ENCODE measurements around the gene PROK1. TPM values are rescaled to one million over a fixed set of nuclear protein-coding genes. Genes with fewer than 3 reads are reported as not detected.

Gene PROK1
- total RNA-seq, 2 experiments from 2014 or later, result not detected

- TF ChIP-seq EZH2phosphoT487 (IDR thresholded peaks at IDR 0.05; ENCODE audit: borderline replicate concordance, low read depth, low read length) (no peak), CTCF (conservative IDR thresholded peaks at IDR 0.05; ENCODE audit: low read length) (no peak)
- no peaks in the 10 kb centered on the region for H3K9me2 ChIP-seq (ENCODE audit: insufficient read depth, low read length)
- no TSS peak for BruUV-seq (replicated peaks)
- intact Hi-C loops (cut with micrococcal nuclease; ENCODE audit: unreplicated experiment), result no loop called here
- no peaks in the 10 kb centered on the region for H3K79me2 ChIP-seq (ENCODE audit: insufficient read depth, low read depth, low read length)
- ChIA-PET POLR2A (interaction anchor here (1.4 kb wide), 1 partner anchor 34 kb away, joined by 4 read pairs; no protein-coding TSS in a partner anchor), CTCF (ENCODE audit: unreplicated experiment) (interaction anchor here (1.1 to 1.7 kb wide), 2 partner anchors 34 to 292 kb away, joined by 3 to 5 read pairs; no protein-coding TSS in a partner anchor)
- H3K36me3 ChIP-seq (ENCODE audit: insufficient read depth, low read length), result no peaks in the 10 kb centered on the region
- H3K4me2 ChIP-seq (ENCODE audit: low read length), result no peak overlapping the region
- no peak overlapping the region for H3K4me3 ChIP-seq (ENCODE audit: low read depth, low read length, poor library complexity, severe bottlenecking)
- H4K20me1 ChIP-seq (ENCODE audit: insufficient read depth, low read length), result no peaks in the 10 kb centered on the region
- DNase-seq (ENCODE audit: low spot score), result no peak
- no peak overlapping the region for H2AFZ ChIP-seq (ENCODE audit: low read length)
- peaks cover 5% of the 10 kb centered on the region for H3K4me1 ChIP-seq (ENCODE audit: insufficient read depth, low read length, poor library complexity, severe bottlenecking)
- no peaks in the 10 kb centered on the region for H3K9me3 ChIP-seq (ENCODE audit: low read length)
- no peak overlapping the region for H3K27ac ChIP-seq (ENCODE audit: low read depth, low read length, poor library complexity, severe bottlenecking)
These were observed 43.8 kb downstream of the PROK1 start for GRCh38 chr1:110494522-110495406.

GRCh38 chr1:110495926-110496600 is 45.1 kb downstream of the PROK1 start:
- Histone ChIP-seq H2AFZ (ENCODE audit: low read length) (no peak overlapping the region), H3K4me3 (ENCODE audit: low read depth, low read length, poor library complexity, severe bottlenecking) (no peak overlapping the region), H3K27ac (ENCODE audit: low read depth, low read length, poor library complexity, severe bottlenecking) (no peak overlapping the region), H3K9me3 (ENCODE audit: low read length) (no peaks in the 10 kb centered on the region), H3K4me2 (ENCODE audit: low read length) (no peak overlapping the region), H3K4me1 (ENCODE audit: insufficient read depth, low read length, poor library complexity, severe bottlenecking) (no peaks in the 10 kb centered on the region), H4K20me1 (ENCODE audit: insufficient read depth, low read length) (no peaks in the 10 kb centered on the region), H3K79me2 (ENCODE audit: insufficient read depth, low read depth, low read length) (no peaks in the 10 kb centered on the region), H3K9me2 (ENCODE audit: insufficient read depth, low read length) (no peaks in the 10 kb centered on the region), H3K36me3 (ENCODE audit: insufficient read depth, low read length) (no peaks in the 10 kb centered on the region)
- intact Hi-C loops (cut with micrococcal nuclease; ENCODE audit: unreplicated experiment), result loop anchor here (2.0 kb wide), 4 partner anchors 29 to 299 kb away; no protein-coding TSS in a partner anchor
- ChIA-PET CTCF (ENCODE audit: unreplicated experiment) (interaction anchor here (1.0 to 1.7 kb wide), 8 partner anchors 31 to 294 kb away, joined by 3 to 9 read pairs (median 5); no protein-coding TSS in a partner anchor), POLR2A (interaction anchor here (0.5 to 1.4 kb wide), 4 partner anchors 35 to 671 kb away, joined by 3 to 4 read pairs (median 4); no protein-coding TSS in a partner anchor)
- TF ChIP-seq CTCF (conservative IDR thresholded peaks at IDR 0.05; ENCODE audit: low read length), result peak; percentile 97
- no peak for TF ChIP-seq EZH2phosphoT487 (IDR thresholded peaks at IDR 0.05; ENCODE audit: borderline replicate concordance, low read depth, low read length)
- peak; percentile 77 for DNase-seq (ENCODE audit: low spot score)
- BruUV-seq (replicated peaks), result no TSS peak

All from OCI-LY7 (cell line).